GM21717 (cell line): ENCODE results near the gene DES.

Source experiments
- ATAC-seq: cut with Tn5 transposase; IDR thresholded peaks from one replicate; pipeline ENCODE4 v1.9.1; 2021; ENCODE audit warnings: mild to moderate bottlenecking, moderate library complexity; ENCODE audit not compliant: unreplicated experiment

DES gene

DNA sequence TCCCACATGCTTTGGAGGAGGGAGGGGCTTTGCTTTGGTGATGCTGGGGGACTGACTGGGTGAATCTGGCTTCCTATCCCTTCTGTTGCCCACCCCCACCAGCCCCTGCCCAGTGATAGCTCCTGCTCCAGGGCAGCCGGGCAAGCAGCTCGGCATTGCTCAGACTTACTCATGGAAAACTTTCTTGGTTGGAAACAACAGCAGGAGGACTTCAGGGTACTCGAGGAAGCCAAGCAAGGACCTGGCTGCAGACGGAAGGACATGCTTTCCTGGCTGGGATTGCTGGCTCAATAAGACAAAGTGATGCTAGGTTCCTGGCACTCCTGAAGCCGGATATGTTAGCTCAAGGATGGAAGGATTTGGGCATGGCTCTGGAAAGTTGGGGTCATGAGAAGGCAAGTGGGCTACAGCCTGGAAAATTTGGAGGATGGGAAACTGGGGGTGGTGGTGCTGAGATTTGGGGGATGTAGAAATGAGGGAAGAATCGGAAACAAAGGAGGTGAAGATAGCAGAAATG, 19.6 kb downstream of the DES start:
- ATAC-seq = no peak

DNA sequence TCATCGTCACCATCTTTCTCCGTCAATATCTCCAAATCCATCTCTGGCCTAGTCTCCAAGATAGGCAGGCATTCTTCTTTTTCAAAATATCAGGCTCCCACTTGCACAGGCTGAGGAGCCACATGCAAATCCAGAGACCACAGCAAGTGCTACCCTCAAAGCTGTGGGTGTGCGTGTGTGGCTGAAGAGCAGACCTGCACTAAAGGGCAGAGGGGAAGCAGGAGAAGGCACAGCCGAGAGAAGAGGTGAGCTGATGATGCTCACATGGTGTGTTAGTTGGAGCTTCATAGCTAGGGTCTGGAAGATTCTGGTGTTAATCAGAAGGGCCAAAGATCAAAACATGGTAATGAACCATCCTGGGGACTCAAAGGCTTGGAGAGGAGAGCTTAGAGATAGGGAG, 20.3 kb downstream of the DES start:
- ATAC-seq = no peak

DNA sequence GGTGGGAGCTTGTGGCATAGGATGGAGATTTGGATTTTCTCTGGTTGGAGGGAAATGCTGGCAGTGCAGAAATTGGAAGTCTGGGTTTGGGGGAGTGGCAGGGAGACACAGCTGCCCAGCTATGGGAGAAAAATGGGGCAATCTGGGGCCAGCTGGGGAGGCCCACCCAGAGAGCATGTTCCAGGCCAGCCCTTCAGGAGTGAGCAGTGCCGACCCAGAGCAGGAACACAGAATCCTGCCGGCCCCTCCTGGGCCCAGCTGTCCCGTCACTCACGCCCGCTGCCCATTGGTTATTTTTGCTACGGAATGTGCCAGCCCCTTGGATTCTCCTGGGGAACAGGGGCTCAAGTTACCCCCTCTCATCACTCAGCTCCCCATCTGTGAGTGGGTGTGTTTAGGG, 21.3 kb downstream of the DES start:
- ATAC-seq = no peak

DNA sequence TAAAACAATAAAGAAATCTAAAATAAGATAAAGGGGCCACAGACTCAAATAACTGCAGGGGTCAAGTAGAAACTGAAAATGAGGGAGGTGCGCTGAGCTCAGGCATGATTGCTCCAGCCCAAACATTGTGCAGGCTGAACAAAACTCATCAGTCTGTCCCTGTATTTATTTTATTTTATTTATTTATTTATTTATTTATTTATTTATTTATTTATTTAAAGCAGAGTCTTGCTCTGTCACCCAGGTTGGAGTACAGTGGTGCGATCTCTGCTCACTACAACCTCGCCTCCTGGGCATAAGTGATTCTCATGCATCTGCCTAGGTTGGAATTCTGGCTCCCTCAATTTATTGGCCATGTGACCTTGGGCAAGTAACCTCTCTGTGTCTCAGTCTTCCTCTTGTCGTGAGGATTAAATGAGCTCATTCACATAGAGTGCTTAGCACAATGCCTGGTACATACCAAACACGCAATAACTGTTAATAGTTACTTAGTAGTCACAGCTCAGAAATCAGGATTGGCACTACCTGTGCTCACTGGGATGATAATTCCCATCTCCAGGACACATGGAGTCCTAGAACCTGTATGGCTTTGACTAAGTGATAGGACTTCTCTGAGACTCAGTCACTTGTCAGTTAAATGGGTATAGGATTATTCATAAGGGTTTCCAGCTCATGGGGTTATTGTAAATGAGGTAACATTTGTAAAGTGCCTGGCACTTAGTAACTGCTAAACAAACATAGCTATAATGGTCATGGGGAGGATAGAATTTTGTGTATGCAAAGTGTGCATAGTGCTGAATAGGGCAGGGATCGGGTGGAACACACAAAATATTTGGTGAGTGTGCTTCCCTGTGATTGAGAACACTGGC, 22.4 kb downstream of the DES start:
- no peak for ATAC-seq

DNA sequence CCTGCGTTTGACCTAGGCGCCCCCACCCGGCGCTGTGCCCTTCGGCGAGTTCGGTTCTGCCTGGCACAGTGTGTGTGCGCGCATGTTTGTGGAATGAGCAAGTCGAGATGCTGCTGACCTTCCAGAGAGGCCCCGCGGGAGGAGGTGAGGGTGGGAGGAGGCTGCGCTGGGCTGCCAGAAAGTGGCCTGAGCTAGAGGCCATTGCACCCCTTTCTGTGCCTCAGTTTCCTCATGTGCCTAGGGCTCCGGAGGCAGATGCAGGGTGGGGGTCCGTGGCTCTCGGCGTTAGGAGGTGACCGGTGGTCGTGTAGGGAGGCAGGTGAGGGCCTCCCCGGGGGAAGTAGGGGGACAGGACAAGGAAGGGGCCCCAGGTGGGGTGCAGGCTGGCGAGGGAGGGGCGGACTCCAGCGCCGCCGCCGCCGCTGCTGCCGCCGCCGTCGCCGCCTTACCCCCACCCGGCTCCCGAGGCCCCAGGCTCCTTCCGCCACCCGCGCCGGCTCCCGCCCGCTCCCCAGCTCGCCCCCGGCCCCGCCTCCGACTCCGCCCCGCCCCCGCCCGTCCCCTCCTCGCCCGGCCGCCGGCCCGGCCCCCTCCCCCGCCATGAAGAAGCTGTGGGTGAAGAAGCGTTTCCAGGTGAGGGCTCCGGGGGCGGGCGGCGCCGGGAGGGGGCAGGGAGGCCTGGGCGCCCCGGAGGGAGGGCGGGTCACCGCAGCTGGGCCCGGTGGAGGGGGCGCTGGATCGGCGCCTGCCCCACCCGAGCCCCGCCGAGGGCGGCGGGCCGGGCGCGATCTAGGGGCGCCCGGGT, 23.5 kb downstream of the DES start:
- no peak for ATAC-seq

DNA sequence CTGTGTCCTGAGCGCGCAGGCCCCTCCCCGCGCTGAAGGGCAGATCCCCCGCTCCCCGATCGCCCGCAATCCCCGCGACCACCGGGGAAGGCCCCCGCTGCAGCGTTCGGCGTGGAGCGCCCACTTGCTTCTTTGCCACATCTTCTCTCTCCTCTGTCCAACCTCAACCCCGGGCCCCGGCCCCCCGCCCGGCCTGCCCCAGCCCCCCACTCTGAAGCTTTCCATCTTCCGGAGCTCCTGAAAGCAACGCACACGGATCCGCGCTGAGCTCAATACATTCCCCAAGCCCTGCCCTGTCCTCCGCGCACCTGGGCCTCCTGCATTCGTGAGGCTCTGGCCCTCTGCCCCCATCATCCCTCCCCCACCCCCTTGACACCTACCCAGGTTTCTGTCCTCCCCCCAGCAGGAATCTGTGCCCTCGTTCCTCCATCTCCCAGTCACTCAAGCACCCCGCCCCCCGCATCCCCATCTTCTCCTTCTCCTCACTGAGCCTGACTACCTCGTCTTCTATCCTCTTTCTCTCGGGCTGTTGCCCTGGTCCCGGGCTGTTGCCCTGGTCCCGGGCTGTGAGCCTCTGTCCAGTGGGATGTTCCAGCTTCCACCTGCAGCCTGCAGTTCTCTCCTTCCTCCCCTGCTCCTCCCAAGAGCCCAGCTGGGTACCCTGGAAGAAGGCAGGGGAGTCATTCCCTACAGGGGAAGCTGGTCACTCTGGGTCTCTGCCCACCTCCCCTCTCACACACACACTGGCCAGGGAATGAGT, 24.3 kb downstream of the DES start:
- ATAC-seq = no peak

DNA sequence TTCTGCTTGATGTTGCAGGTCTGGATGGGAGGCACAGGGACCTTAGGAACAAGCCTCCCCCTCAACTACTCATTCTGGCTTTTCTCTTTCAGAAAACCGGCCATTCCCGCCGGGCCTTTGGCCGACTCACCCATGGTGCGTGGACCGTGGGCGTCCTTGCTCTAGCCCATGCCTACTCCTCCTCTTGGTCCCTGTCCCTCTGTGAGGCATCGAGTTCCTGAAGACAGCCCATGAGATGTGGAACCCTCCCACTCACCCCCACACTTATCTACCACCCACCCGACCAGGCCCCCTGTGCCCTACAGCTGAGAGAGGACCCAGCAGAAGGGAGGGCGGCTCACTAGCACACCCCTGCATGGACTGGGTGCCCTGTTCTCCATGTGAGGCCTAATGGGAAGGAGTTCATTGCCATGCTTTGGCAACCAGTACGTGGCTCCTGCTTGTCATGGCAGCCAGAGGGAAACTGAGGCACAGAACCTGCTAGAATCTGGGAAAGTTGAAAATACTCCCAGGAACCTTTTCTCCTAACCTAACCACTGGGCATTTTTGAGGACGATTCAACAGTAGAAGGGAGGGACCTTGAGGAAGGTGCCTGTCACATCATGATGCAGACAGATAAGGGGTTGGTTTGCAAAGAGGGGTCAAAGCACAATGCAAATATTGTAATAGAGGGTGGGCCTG, 25.0 kb downstream of the DES start:
- ATAC-seq = no peak

DNA sequence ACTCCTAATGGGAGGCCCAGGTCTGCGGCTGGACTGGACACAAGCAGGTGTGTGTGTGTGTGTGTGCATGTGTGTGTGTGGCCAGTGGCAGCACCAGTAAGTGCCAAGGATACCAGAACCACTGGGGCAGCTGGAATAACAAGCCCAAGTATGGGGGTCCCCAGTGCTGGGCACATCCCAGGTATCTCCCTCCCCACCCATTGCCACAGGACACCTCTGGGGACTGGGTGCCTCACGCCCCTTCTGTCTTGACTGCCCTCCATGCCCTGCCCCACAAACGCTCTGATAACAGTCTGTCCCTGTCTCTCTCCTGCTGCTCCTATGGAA, 25.5 kb downstream of the DES start:
- no peak for ATAC-seq

DNA sequence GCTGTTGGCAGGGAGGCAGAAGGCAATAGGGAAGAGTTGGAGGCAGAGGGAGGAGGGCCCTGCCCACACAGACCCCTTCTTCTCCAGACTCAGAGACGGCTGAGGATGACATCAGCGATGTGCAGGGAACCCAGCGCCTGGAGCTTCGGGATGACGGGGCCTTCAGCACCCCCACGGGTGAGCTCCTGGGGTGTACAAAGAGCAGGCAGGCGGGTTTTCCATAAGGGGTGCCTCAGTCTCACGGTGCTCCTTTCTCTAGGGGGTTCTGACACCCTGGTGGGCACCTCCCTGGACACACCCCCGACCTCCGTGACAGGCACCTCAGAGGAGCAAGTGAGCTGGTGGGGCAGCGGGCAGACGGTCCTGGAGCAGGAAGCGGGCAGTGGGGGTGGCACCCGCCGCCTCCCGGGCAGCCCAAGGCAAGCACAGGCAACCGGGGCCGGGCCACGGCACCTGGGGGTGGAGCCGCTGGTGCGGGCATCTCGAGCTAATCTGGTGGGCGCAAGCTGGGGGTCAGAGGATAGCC, 26.5 kb downstream of the DES start:
- no peak for ATAC-seq

DNA sequence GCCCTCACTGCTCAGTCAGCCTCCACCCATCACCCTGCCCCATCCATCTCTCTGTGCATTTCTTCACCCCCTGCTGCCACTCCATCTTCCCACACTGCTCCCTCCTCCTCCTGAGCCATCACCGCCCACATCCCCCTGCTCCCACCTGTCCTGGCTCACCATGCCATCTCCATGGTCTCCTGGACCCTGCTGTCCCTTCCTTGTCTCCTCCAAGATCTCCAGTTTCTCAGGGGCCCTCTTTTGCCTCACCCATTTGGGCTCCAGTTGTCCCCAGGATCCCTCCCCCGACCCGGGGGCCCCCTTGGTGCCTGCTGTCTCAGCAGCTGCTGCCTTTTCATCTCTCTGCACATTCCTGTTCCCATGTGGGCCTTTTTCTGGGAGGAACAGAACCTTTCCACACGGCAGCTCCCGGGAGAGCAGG, 27.1 kb downstream of the DES start:
- ATAC-seq = no peak

DNA sequence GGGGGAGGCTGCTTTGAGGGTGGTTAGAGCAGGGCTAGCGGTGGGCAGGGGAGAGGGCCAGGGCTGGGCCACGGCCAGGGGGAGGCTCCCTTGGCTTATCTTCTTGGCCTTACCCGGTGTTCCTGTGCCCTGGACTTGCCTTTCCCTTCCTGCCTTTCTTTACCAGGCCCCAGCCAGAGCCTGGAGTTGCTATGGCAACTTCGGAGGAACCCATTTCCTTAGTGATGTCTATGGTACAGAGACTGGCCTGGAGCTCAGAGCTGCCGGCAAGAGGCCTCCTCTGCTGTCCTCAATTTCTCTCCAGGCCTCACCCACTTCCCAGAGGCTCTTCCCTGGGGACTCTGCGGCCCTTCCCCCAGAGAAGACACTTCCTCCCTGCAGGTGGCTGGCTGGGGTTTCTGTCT, 27.9 kb downstream of the DES start:
- ATAC-seq = no peak

DNA sequence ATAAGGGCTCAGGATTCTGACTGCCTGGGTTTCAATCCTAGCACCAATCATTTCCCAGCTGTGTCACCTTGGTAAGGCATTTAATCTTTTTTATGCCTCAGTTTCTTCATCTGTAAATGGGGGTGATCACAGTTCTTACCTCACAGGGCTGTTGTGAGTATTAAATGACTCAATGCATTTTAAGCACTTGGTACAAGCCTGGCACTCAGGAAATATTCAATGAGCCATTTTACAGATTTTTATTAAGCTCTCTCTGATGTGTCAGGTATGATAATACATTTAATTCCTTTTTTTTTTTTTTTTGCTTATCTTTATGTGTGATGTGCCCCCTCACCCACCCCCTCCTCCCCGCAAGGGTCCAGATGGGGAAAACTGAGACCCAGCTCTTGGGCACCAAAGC, 28.5 kb downstream of the DES start:
- ATAC-seq = no peak

DNA sequence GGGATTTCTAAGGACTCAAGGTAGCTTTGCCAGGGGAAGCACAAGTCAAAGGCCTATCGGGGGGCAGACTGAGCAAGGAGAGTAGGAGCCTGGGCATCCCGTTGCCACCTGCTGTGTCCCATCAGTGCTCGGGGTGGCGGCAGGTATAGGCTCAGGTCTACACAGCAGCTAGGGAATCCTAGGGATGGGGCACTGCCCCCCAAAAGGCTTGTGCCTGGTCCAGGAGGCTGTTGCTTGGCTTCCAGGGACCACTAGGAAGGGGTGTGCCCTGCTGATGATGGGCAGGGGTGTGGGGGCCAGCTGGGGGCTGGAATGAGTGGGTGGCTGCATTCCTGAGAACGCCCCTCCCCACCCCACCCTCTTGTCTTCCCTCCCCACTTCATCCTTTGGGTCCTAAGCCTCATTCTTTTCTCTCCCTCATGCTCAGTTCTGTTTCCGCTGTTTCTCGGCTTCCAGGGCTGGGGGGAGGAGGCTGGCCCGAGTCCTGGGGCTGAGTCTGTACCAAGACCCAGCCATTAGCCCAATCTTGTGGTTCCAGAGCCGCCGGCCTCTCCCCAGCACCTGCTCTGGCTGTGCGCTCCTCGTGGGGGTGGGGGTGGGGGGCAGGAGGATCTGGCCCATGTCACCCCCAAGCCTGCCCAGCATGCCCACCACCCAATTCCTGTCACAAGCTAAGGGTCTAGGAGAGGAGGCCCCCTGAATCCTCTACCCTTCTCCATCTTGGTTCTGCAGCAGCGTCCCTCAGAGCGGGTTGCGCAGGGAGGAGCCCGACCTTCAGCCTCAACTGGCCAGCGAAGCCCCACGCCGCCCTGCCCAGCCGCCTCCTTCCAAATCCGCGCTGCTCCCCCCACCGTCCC, 29.3 kb downstream of the DES start:
- ATAC-seq = no peak

DNA sequence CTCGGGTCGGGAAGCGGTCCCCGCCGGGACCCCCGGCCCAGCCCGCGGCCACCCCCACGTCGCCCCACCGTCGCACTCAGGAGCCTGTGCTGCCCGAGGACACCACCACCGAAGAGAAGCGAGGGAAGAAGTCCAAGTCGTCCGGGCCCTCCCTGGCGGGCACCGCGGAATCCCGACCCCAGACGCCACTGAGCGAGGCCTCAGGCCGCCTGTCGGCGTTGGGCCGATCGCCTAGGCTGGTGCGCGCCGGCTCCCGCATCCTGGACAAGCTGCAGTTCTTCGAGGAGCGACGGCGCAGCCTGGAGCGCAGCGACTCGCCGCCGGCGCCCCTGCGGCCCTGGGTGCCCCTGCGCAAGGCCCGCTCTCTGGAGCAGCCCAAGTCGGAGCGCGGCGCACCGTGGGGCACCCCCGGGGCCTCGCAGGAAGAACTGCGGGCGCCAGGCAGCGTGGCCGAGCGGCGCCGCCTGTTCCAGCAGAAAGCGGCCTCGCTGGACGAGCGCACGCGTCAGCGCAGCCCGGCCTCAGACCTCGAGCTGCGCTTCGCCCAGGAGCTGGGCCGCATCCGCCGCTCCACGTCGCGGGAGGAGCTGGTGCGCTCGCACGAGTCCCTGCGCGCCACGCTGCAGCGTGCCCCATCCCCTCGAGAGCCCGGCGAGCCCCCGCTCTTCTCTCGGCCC, 30.1 kb downstream of the DES start:
- no peak for ATAC-seq

DNA sequence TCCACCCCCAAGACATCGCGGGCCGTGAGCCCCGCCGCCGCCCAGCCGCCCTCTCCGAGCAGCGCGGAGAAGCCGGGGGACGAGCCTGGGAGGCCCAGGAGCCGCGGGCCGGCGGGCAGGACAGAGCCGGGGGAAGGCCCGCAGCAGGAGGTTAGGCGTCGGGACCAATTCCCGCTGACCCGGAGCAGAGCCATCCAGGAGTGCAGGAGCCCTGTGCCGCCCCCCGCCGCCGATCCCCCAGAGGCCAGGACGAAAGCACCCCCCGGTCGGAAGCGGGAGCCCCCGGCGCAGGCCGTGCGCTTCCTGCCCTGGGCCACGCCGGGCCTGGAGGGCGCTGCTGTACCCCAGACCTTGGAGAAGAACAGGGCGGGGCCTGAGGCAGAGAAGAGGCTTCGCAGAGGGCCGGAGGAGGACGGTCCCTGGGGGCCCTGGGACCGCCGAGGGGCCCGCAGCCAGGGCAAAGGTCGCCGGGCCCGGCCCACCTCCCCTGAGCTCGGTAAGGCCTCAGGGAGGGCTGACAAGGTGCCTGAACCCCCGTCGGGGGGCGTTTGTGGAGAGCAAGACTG, 30.7 kb downstream of the DES start:
- ATAC-seq = no peak

DNA sequence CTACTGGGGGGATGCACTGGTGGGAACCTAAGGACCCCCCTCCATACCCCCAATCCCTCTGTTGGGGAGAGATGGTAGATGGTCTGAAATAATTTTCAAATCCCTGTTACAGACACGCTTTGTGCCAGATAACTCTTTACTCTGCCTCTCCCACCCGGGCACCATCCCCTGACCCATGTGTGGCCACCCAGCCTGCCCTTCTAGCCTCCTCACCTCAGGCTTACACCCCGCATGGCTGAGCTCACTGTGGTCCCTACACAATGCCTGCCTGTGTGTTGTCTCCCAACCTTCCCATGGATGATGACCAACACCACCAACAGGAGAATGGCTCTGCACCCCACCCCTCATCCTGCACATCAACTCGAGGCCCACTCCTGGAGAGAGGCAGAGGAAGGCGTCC, 31.4 kb downstream of the DES start:
- ATAC-seq = no peak

DNA sequence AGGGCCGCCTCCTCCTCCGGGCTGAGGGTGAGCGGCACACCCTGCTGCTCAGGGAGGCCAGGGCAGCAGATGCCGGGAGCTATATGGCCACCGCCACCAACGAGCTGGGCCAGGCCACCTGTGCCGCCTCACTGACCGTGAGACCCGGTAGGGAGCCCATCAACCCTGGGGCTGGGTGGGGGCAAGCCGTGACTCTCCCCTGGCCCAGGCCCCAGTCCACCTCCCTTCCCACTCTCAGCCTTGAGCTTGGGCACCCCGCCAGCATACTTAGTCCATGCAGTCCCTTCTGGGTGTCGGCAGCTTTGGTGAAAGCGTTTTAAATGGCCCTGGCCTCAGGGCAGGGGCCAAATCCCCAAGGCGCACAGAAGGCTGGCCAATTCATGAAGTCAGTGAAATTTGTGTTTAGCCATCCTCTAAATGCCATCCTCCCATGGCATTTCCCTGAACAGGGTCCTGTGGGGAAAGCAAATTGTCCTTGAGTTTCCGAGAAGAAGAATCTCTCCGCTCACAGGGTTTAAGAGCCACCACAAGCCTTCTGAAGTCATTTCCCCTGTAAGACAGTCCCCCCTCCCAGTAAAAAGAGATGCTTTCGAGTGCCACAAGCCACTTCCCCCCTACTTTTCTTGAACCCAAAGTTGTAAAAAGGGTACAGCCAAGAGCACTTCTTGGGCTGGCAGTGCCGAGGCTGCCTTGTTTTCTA, 33.6 kb downstream of the DES start:
- no peak for ATAC-seq
